HG03095 (cell line): Measurements from ENCODE around the gene CCL14.
"Not testable (repeated sequence)": the region's sequence is repeated elsewhere in the genome, so short reads cannot be mapped to it uniquely, and the experiment has no call there.

ENCODE experiments used
- ATAC-seq: cut with Tn5 transposase; IDR thresholded peaks from one replicate; pipeline ENCODE4 v1.9.1; 2021; ENCODE audit warnings: moderate library complexity; ENCODE audit not compliant: unreplicated experiment

CCL14 gene

DNA sequence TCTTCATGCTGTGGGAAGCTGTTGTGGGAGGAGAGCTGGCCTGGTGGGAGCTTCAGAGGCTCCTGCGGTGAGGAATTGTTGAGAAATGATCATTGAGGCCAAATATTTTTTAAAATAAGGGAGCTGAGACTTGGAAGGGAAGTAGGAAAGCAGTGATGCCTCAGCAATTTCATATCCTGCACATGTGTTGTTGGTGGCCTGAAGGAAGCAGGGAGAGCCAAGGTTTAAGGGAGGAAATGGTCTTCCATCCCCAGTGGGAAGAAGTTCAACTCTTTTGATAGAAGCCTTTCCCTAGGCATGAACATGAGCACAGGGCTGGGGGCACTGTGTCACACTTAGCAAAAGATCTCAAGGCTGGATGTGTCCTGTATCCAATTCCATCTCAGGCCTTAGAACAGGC, at the start of gene CCL14:
Gene CCL14 (minus strand): TSS at position 87 of the 400 bp plus-strand sequence. CDS start 80 bp downstream, at position 7.
- ATAC-seq = no peak

DNA sequence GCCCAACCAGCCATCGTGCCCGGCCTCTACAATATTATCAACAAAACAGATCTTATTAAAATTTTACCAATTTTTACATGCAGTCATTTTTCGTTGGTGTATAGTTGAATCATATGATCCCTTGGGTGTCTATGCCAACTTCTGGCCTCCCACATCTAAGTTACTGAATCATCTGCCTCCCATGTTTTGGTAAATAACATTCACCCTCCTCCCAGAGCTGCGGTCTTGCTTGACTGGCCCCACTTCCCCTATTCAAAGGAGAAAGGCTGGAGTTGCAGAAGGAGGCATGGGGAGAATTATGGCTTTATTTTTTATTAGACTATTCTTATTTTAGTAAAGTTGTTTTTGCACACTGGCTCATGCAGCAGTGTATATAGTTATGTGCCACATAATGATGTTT, 49.7 kb upstream of the CCL14 start:
- ATAC-seq = no peak

DNA sequence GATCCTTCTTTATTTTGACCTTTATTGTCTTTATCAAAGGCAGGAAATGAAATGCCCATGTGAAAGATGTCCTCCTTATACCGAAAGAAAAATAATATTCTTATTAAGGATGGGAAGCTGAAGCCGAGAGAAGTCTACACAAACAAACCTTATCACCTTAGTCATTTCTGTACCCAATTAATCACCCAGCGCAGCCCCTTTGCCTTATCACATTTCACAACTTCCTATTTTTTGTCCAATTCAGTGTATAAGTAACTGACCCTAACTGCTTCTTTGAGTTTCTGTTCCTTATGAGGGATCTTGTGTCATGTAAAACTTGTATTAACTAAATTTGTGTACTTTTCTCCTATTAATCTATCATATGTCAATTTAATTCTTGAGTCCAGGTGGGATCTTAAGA, 47.6 kb upstream of the CCL14 start:
- no peak for ATAC-seq

GRCh38 chr17:36030956-36031355, 44.4 kb upstream of the CCL14 start:
- ATAC-seq = no peak

DNA sequence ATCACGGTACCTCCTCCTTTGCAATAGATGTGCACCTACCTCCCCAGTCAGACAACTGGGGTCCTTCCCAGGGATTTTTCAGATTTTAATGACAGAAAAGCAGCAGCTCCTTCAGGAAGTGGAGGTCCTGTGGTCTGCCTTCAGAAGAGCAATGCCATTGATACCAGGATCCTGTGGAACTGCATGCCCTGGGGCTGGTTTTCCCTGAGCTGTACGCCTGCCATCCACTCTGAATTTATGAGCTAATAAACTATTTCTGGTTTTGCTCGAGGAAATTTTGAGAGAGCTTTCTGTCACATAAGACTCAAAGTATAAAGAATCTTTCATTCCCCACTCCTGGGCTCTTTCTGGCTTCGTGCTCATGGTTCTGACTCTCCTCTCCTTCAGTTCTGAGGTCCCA, 41.2 kb upstream of the CCL14 start:
- ATAC-seq = no peak

GRCh38 chr17:36024106-36024869, 37.8 kb upstream of the CCL14 start:
- no peak for ATAC-seq

- no peak for ATAC-seq
Measured at GRCh38 chr17:36019423-36019822, 32.9 kb upstream of the CCL14 start.

DNA sequence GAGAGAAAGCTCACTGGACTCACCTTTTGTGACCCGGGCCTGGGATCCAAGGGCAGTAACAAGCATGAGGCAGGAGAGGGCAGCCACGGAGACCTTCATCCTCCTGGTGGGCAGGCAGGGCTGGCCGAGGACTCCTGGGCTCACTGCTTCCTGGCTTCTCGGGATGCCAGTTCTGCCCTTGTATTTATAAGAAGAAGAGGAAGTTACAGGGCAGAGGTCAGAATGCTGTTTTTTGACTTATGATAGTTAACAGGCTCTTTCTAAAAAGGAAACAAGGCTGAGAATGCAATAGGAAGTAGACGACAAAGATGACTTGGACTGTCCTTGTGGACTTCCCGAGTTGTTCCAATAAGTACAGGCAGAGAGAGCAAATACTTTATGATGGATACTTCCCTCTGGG, 31.3 kb upstream of the CCL14 start, which contains the start of gene CCL23:
Gene CCL23 (minus strand): TSS at position 174 of the 400 bp plus-strand sequence. CDS start 75 bp downstream, at position 99.
- no peak for ATAC-seq

DNA sequence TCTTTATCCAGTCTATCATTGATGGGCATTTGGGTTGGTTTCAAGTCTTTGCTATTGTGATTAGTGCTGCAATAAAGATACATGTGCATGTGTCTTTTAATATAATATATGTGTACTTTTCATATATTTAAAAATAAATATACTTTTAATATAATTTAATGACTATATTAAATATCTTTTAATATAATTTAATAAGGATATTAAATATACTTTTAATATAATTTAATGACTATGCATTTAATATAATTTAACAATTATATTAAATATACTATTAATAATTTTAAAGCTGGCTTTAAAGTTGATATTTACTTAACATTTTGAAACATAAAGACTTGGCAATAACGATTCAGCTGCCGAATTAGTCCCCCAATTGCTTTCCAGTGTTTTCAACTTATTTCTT, 30.0 kb upstream of the CCL14 start:
- no peak for ATAC-seq

GRCh38 chr17:36015895-36016294, 29.4 kb upstream of the CCL14 start:
- ATAC-seq = not testable (repeated sequence)

DNA sequence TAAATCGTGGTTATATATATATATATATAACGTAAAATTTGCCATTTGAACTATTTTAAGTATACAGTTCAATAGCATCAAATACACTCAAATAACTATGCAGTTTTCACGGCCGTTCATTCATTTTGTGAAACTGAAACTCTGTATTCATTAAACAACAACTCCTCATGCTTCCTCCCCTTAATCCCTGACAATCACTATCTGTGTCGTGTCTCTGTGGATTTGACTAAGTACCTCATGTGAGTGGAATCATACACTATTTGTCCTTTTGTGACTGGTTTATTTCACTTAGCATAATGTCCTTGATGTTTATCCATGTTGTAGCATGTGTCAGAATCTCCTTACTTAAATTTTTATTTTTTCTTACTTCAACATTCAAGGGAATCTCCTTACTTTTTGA, 28.4 kb upstream of the CCL14 start:
- no peak for ATAC-seq

DNA sequence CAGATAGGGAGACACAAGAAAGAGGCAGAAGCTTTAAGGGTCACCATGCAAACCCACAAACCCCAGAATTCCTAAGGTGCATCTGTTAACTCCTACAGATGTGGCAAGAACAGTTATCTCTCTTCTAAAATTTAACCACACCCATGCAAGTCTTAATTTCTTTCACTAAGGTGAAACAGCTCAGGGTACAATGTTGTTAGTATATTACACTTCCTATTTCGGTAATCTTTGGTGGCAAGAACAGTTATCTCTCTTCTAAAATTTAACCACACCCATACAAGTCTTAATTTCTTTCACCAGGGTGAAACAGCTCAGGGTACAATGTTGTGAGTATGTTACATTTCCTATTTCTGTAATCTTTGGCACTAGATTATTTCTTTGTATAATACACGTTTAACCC, 24.7 kb upstream of the CCL14 start:
- ATAC-seq = no peak

DNA sequence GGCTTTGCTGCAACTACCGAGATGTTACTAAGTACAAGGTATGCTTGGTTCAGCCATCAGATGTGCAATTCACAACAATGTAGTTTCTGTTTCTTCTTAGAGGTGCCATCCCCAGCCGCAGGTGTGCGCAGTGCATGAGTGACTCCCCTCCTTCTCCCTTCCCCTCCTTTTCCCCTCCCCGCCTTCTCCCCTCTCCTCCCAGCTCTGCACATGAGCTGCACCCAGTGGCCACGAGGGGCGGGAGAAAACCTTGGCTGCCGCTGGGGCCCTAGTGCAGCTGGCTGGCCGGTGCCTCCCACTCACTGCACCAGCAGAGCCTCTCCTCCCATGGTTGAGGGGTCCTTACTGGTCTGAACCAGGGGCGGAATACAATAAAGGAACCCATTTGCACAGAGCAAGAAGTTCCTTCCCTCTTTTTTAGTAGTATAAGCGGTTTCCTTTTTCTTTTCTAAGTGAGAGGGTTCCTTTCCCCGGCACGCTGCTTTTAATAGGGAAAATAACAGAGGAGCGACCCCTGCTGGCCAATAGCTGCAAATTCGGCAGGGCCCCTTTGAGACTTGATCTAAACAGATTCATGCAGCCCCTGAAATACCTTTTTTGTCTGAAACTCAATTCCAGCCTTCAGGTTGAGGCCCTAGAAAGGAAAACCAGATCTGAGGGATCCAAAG, 22.6 kb upstream of the CCL14 start:
- ATAC-seq = no peak

DNA sequence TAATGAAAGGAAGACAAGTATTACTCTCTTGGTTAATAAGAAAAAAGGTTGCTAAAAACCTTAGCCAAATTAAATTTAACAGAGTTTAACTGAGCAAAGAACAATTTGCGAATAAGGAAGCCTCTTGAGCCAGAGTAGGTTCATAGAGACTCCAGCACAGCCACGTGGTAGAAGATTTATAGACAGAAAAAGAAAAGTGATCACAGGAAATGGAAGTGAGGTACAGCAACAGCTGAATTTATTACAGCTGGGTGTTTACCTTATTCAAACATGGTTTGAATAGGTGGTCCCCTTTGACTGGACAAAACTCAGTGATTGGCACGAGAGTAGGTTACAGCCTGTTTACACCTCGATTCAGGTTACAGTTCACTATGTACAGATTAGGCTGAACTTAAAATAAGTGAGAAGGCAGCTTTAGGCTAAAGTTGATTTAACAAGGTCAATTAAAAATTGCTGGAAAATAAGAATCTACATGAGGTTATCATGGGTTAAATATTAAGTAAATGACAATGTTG, 18.1 kb upstream of the CCL14 start:
- no peak for ATAC-seq

GRCh38 chr17:36002631-36003030, 16.1 kb upstream of the CCL14 start:
- no peak for ATAC-seq

- no peak for ATAC-seq
Measured at GRCh38 chr17:36001862-36002603, 15.5 kb upstream of the CCL14 start.

DNA sequence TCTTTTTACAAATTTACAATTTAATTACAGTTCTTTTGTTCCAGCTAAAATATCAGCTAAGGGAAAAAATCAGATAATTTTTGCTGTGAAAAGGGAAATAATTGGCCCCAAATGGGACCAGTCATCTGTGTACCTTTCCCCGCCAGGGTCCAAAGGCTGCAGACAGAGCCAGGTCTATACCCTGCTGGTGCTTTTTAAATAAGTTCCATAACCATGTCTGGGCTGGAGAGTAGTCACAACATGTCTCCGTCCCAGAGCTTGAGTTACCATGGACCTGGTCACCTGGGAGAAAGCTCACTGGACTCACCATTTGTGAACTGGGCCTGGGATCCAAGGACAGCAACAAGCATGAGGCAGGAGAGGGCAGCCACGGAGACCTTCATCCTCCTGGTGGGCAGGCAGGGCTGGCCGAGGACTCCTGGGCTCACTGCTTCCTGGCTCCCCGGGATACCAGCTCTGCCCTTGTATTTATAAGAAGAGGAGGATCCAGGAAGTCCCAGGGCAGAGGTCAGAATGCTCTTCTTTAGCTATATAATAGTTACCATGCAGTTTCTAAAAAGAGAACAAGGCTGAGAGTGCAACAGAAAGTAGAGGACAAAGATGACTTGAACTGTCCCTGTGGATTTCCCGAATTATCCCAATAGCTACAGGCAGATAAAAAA, 14.7 kb upstream of the CCL14 start, which contains the start of gene CCL15:
Gene CCL15 (minus strand): TSS at position 444 of the 662 bp plus-strand sequence. CDS start 61 bp downstream, at position 383.
- ATAC-seq = no peak

DNA sequence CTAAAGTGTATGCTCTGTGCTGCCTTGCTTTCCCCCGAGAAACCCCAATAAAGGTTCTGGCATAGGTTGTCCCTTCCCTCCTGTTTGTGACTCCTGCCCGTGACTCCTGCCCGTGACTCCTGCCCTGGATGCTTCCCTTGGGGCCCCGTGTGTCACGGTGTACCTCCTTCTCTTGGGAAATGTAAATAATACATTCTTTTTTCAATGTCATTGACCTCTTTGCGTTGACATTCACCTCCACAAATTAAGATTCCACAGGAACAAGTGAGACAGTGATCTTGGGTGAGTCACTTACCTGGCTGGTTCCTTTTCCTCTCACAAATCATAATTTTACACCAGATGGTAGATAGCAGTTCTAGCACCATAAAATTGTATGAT, 14.2 kb upstream of the CCL14 start:
- ATAC-seq = no peak

DNA sequence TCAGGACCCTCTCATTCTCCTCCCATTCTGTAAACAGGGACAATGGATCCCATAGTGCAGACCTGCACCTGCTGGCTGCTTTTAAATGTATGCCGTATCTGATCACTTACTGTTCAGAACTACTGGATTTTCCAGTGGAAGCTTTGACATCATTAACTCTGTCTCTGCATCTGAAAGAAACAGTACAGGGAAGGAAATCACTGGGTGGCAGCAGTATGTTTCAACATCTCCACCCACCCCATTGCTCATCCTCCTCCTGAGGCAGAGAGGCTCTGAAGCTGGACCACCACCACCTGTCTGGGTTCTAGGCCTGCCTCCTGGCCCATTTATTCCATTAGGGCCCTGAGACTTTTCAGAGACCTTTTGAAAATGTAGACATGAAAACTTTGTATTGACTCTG, 12.2 kb upstream of the CCL14 start:
- no peak for ATAC-seq

- ATAC-seq = no peak
Measured at GRCh38 chr17:35998018-35998545, 11.6 kb upstream of the CCL14 start.

- not testable (repeated sequence) for ATAC-seq
Measured at GRCh38 chr17:35995346-35995745, 8.8 kb upstream of the CCL14 start.
